Activated T-cell treated with anti-CD3 and anti-CD28 coated beads, Interleukin-2, amount 50 U/mL, for 72 hours (primary cell): Measurements from ENCODE around the gene MAP4K4. TPM values are rescaled to one million over a fixed set of nuclear protein-coding genes. Genes with fewer than 3 reads are reported as not detected.

Experiments used
- ATAC-seq, 2 donors: fragments of 150-1000 bp; cut with Tn5 transposase; replicated peaks in 1 of 2; 2 replicates each; pipeline ENCODE4 v1.10.0; 2021; ENCODE audit warnings: moderate library complexity in 2 of 2, mild to moderate bottlenecking in 1 of 2
- DNase-seq, 2 donors: peaks; one replicate each; pipeline ENCODE4 v3.0.0; 2021 to 2022; ENCODE audit warnings: mixed read lengths in 1 of 2
- H3K27ac Mint-ChIP-seq: one replicate; pipeline ENCODE4 v1.8.0; 2022; ENCODE audit warnings: mild to moderate bottlenecking, moderate library complexity, mixed read lengths
- H3K27me3 Mint-ChIP-seq: one replicate; pipeline ENCODE4 v1.8.0; 2022; ENCODE audit warnings: low read depth, mixed read lengths
- H3K36me3 Mint-ChIP-seq, 2 donors: one replicate each; pipeline ENCODE4 v1.8.0; 2022; ENCODE audit warnings: mixed read lengths in 2 of 2, mild to moderate bottlenecking in 1 of 2; ENCODE audit not compliant: insufficient read depth in 2 of 2
- H3K4me1 Mint-ChIP-seq: one replicate; pipeline ENCODE4 v1.8.0; 2022; ENCODE audit warnings: low read depth, mixed read lengths
- H3K4me3 Mint-ChIP-seq, 2 donors: one replicate each; pipeline ENCODE4 v1.8.0; 2022; ENCODE audit warnings: mild to moderate bottlenecking in 2 of 2, mixed read lengths in 2 of 2, moderate library complexity in 2 of 2
- H3K9me3 Mint-ChIP-seq, 2 donors: one replicate each; pipeline ENCODE4 v1.8.0; 2022; ENCODE audit warnings: mixed read lengths in 2 of 2
- total RNA-seq, 2 donors: library from RNA; stranded (reverse); gene quantifications; one replicate each; pipeline ENCODE4 v1.2.3, GENCODE V29; 2022

The MAP4K4 gene
- total RNA-seq, 2 donors from 2014 or later: 72.1 to 85.1 TPM

DNA sequence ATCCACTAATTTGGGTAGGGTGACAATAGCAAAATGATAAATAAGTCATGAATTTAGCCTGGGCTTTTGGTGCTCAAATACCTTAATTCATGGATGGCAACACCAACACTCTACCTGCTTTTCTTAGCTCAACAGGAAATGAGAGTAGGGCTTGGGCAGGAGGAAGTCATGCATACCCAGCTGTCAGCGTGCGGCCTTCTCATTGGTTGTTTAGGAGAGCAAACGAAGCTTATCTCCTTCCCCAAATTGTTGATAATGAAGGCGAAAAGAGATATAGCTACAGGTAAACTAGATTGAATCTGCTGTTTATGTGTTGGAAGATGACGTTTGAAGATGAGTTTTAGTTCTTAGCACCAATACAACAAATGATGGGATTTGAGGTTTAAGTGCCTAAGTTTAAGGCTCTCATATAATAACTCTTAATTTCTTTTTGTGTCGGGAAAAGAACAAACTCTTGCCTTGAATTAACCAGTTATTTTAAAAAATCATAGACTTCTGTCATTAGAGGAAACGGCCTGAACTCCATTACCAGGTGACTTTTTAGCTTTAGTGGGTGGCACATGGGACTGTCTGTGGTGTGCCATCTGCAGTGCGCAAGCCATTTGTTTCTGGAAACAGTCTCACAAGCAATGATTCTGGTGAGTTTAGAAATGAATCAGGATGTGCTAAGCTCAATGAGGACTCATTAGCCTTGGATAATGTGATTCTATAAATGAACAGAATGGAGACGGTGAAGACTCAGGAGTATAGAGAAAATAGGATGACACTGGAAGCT, 19.8 kb downstream of the MAP4K4 start:
- Mint-ChIP-seq H3K27me3 (no peaks in the 10 kb centered on the region), H3K9me3 (peaks cover 2% of the 10 kb centered on the region in 2 donors), H3K36me3 (peaks cover 5 to 7% of the 10 kb centered on the region in 2 donors), H3K4me1 (peaks cover 98% of the 10 kb centered on the region), H3K4me3 (peak overlapping the region; percentile 71 to 78), H3K27ac (peak overlapping the region; percentile 79)
- DNase-seq: peak in 1 of 2 donors; percentile 66
- ATAC-seq: peak; percentile 45 to 49

DNA sequence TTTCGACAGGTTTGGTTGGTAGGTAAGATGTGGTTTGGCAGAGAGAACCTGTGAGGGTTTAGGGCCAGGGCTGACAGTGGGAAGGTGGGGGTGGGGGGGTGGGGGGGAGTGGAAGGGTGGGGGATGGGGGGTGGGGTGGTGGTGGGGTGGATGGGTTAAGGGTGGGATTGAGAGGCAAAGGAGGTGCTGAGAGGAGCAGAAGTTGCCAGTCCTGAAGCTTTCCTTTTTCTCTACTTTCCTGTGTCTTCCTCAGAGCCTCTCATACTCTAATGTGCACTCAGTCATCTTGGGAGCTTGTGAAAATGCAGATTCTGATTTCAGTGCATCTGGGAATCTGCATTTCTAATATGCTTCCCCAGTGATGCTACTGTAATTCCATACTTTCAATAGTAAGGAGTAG, 21.0 kb downstream of the MAP4K4 start:
- peak overlapping the region; percentile 74 to 78 for H3K4me3 Mint-ChIP-seq
- DNase-seq: no peak
- H3K36me3 Mint-ChIP-seq: peaks cover 7 to 12% of the 10 kb centered on the region in 2 donors
- ATAC-seq: no peak
- H3K4me1 Mint-ChIP-seq: peaks cover 98% of the 10 kb centered on the region
- peaks cover 5% of the 10 kb centered on the region in 2 donors for H3K9me3 Mint-ChIP-seq
- H3K27me3 Mint-ChIP-seq: no peaks in the 10 kb centered on the region
- H3K27ac Mint-ChIP-seq: peak overlapping the region; percentile 92

- peak overlapping the region; percentile 74 to 78 for H3K4me3 Mint-ChIP-seq
- peak overlapping the region; percentile 92 for H3K27ac Mint-ChIP-seq
- H3K36me3 Mint-ChIP-seq: peaks cover 7 to 15% of the 10 kb centered on the region in 2 donors
- peak; percentile 90 to 92 for ATAC-seq
- DNase-seq: peak; percentile 69 to 77
- peaks cover 5% of the 10 kb centered on the region in 2 donors for H3K9me3 Mint-ChIP-seq
- H3K27me3 Mint-ChIP-seq: no peaks in the 10 kb centered on the region
- H3K4me1 Mint-ChIP-seq: peaks cover 98% of the 10 kb centered on the region
Observed at GRCh38 chr2:101718993-101719571, 21.6 kb downstream of the MAP4K4 start.

- peak overlapping the region; percentile 21 to 35 for H3K4me3 Mint-ChIP-seq
- H3K27ac Mint-ChIP-seq: peak overlapping the region; percentile 29
- no peaks in the 10 kb centered on the region for H3K27me3 Mint-ChIP-seq
- ATAC-seq (no peak), DNase-seq (no peak)
- H3K36me3 Mint-ChIP-seq: peaks cover 7 to 15% of the 10 kb centered on the region in 2 donors
- peaks cover 5% of the 10 kb centered on the region in 2 donors for H3K9me3 Mint-ChIP-seq
- H3K4me1 Mint-ChIP-seq: peaks cover 100% of the 10 kb centered on the region
Observed at GRCh38 chr2:101720732-101721131, 23.2 kb downstream of the MAP4K4 start.

- ATAC-seq (no peak), DNase-seq (no peak)
- peaks cover 97% of the 10 kb centered on the region for H3K4me1 Mint-ChIP-seq
- peak overlapping the region; percentile 60 for H3K27ac Mint-ChIP-seq
- no peaks in the 10 kb centered on the region for H3K27me3 Mint-ChIP-seq
- peaks cover 5 to 15% of the 10 kb centered on the region in 2 donors for H3K36me3 Mint-ChIP-seq
- H3K9me3 Mint-ChIP-seq: peaks cover 5% of the 10 kb centered on the region in 2 donors
- H3K4me3 Mint-ChIP-seq: peak overlapping the region; percentile 60 to 66
Observed at GRCh38 chr2:101722864-101723263, 25.4 kb downstream of the MAP4K4 start.

GRCh38 chr2:101723371-101724124, 26.0 kb downstream of the MAP4K4 start:
- no peaks in the 10 kb centered on the region for H3K27me3 Mint-ChIP-seq
- H3K9me3 Mint-ChIP-seq: peaks cover 5% of the 10 kb centered on the region in 2 donors
- H3K4me3 Mint-ChIP-seq: peak overlapping the region; percentile 56 to 66
- H3K4me1 Mint-ChIP-seq: peaks cover 97% of the 10 kb centered on the region
- peak overlapping the region; percentile 63 for H3K27ac Mint-ChIP-seq
- ATAC-seq (no peak), DNase-seq (no peak)
- H3K36me3 Mint-ChIP-seq: peaks cover 5 to 15% of the 10 kb centered on the region in 2 donors

GRCh38 chr2:101724125-101724474, 26.6 kb downstream of the MAP4K4 start:
- H3K36me3 Mint-ChIP-seq: peaks cover 4 to 14% of the 10 kb centered on the region in 2 donors
- ATAC-seq (no peak), DNase-seq (no peak)
- peaks cover 5% of the 10 kb centered on the region in 2 donors for H3K9me3 Mint-ChIP-seq
- no peaks in the 10 kb centered on the region for H3K27me3 Mint-ChIP-seq
- H3K27ac Mint-ChIP-seq: peak overlapping the region; percentile 63
- peaks cover 97% of the 10 kb centered on the region for H3K4me1 Mint-ChIP-seq
- H3K4me3 Mint-ChIP-seq: peak overlapping the region; percentile 56 to 66

DNA sequence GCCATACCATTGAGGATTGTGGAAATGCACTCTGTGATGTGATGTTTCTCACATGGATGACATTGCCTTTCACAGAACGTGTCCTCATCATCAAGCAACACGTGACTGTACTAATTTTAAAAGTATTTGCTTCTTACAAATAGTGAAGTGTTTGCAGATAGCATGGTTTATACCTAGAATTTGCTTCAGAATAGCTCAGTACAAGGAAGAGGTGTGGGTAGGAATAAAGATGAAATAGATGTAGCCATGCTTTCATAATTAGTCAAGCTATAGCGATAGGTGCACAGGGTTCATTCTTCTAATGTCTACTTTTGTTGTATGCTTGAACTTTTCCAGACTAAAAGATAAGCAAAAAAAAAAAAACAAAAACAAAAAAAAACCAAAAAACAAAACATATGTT, 27.5 kb downstream of the MAP4K4 start:
- H3K4me1 Mint-ChIP-seq: peaks cover 97% of the 10 kb centered on the region
- H3K4me3 Mint-ChIP-seq: peak overlapping the region in 1 of 2 donors; percentile 51
- H3K9me3 Mint-ChIP-seq: peaks cover 2 to 3% of the 10 kb centered on the region in 2 donors
- no peak for DNase-seq
- peaks cover 2 to 11% of the 10 kb centered on the region in 2 donors for H3K36me3 Mint-ChIP-seq
- ATAC-seq: peak; percentile 37 to 48
- H3K27me3 Mint-ChIP-seq: no peaks in the 10 kb centered on the region
- peak overlapping the region; percentile 72 for H3K27ac Mint-ChIP-seq

DNA sequence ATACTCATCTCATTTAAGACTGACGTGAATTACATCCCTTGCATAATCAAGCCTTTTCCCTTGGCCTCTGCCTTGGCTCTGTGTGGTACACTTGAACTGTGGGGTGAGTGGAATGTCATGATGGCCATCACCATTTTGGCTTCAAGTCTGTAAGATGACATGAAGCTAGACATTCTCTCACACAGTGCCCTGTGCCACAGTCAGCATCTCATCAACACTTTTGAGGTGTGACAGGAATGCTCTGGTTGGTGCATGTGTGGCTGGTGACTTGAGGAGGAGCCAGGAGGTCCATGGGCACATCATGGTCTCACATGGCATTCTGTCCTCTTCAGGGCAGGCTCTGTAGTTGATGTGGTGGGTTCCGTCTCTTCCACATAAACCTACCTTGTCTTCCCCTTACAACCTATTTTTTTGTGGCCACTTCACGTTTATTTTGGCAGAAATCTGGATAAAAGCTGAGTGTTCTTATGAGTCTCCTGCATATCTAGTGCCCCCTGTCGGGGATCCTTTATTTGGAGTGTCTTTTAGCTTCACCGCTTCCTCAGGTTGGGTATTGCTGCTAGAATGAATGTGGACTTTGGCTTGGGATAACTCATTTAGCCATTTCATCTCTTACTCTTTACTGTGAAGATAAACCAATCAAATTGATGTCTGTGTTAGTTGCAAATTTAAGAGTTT, 28.1 kb downstream of the MAP4K4 start:
- Mint-ChIP-seq H3K27ac (no peak overlapping the region), H3K36me3 (peaks cover 2 to 11% of the 10 kb centered on the region in 2 donors), H3K4me3 (peak overlapping the region in 1 of 2 donors; percentile 39), H3K27me3 (no peaks in the 10 kb centered on the region), H3K9me3 (peaks cover 2 to 3% of the 10 kb centered on the region in 2 donors), H3K4me1 (peaks cover 97% of the 10 kb centered on the region)
- peak in 1 of 2 donors; percentile 9 for ATAC-seq
- DNase-seq: no peak

GRCh38 chr2:101728865-101729264, 31.4 kb downstream of the MAP4K4 start:
- Mint-ChIP-seq H3K9me3 (no peaks in the 10 kb centered on the region), H3K4me1 (peaks cover 93% of the 10 kb centered on the region), H3K4me3 (peak overlapping the region; percentile 34 to 80), H3K27ac (peak overlapping the region; percentile 20), H3K27me3 (no peaks in the 10 kb centered on the region), H3K36me3 (no peaks in the 10 kb centered on the region)
- no peak for DNase-seq
- no peak for ATAC-seq

DNA sequence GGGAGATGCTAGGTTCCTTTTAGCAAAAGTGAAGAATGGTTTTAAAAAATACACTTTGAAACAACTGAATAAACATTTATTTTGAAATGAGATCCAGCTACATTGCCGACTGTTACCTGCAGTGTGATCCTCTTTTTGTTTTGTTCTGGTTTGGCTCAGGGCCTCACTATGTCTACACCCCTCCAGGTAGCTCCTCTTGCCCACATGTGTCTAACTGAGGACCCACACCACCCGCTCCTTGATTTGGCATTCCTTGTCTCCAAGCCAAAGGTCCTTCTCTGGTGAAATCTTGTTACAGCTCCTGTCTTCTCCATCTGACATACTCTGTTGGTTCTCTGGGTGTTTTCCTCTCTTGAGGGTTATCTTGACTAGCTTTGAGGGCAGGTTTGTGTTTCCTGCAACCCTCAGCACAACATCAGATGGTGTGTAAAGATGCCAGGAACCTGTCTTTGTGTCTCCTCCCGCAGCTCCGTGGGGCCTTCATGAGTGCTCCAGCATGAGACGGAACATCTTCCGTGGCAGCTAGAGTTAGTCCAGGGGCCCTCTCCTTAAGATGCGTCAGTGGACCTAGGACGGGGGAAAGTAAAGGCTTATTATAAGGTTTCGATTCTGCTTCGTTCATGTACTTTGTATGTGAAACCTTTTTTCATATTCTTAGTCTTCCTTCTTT, 32.1 kb downstream of the MAP4K4 start:
- Mint-ChIP-seq H3K27me3 (no peaks in the 10 kb centered on the region), H3K9me3 (no peaks in the 10 kb centered on the region), H3K36me3 (no peaks in the 10 kb centered on the region), H3K4me3 (peak overlapping the region; percentile 77 to 80), H3K4me1 (peaks cover 91% of the 10 kb centered on the region), H3K27ac (peak overlapping the region; percentile 93)
- ATAC-seq (peak; percentile 66 to 67), DNase-seq (peak in 1 of 2 donors; percentile 35)
